Neural progenitor cell (in vitro differentiated cells): Measurements from ENCODE around the gene PPARA. TPM values are rescaled to one million over a fixed set of nuclear protein-coding genes. Genes with fewer than 3 reads are reported as not detected.

Experiments
- DNase-seq: peaks from one replicate; pipeline ENCODE4 v3.0.0-alpha.2; 2016; ENCODE audit warnings: low spot score
- H2AFZ ChIP-seq: fragments of 200-600 bp; sonication (generic); replicated peaks from 2 replicates; pipeline ENCODE4 v1.6.1; 2016; ENCODE audit warnings: antibody characterized with exemption
- H3F3A ChIP-seq: fragments of 200-600 bp; sonication (generic); 2 replicates; pipeline ENCODE4 v1.6.1; 2016; ENCODE audit warnings: antibody characterized with exemption, low read depth
- H3K27ac ChIP-seq: fragments of 200-600 bp; sonication (generic); 2 replicates; pipeline ENCODE4 v1.5.1; 2016; ENCODE audit warnings: mild to moderate bottlenecking
- H3K27me3 ChIP-seq: fragments of 200-600 bp; sonication (generic); 2 replicates; pipeline ENCODE4 v1.6.1; 2016; ENCODE audit warnings: mild to moderate bottlenecking, moderate library complexity
- H3K36me3 ChIP-seq: fragments of 200-600 bp; sonication (generic); 2 replicates; pipeline ENCODE4 v1.5.1; 2016
- H3K4me1 ChIP-seq: fragments of 200-600 bp; sonication (generic); 2 replicates; pipeline ENCODE4 v1.6.1; 2016; ENCODE audit warnings: mixed run types
- H3K4me2 ChIP-seq: fragments of 200-600 bp; sonication (generic); 2 replicates; pipeline ENCODE4 v1.6.1; 2016
- H3K4me3 ChIP-seq: fragments of 200-600 bp; sonication (generic); 2 replicates; pipeline ENCODE4 v1.5.1; 2016
- H3K79me2 ChIP-seq: fragments of 200-600 bp; sonication (generic); 2 replicates; pipeline ENCODE4 v1.6.1; 2016; ENCODE audit warnings: low read depth
- H3K9ac ChIP-seq: fragments of 200-600 bp; sonication (generic); 2 replicates; pipeline ENCODE4 v1.6.1; 2016
- H3K9me3 ChIP-seq: fragments of 200-600 bp; sonication (generic); 2 replicates; pipeline ENCODE4 v1.5.1; 2016; ENCODE audit warnings: low read depth
- H4K20me1 ChIP-seq: fragments of 200-600 bp; sonication (generic); 2 replicates; pipeline ENCODE4 v1.6.1; 2016; ENCODE audit warnings: low read depth
- H3K27ac Mint-ChIP-seq: 3 replicates; pipeline ENCODE4 v1.8.0; 2021; ENCODE audit warnings: mixed read lengths
- H3K27me3 Mint-ChIP-seq: 2 replicates; pipeline ENCODE4 v1.8.0; 2022; ENCODE audit warnings: low read depth, mild to moderate bottlenecking, inconsistent platforms, moderate library complexity, mixed read lengths; ENCODE audit not compliant: insufficient read depth
- H3K36me3 Mint-ChIP-seq: 3 replicates; pipeline ENCODE4 v1.8.0; 2021; ENCODE audit warnings: mixed read lengths
- H3K4me1 Mint-ChIP-seq: 3 replicates; pipeline ENCODE4 v1.8.0; 2021; ENCODE audit warnings: mixed read lengths
- H3K4me3 Mint-ChIP-seq: 3 replicates; pipeline ENCODE4 v1.8.0; 2021; ENCODE audit warnings: mild to moderate bottlenecking, moderate library complexity, mixed read lengths
- H3K9me3 Mint-ChIP-seq: 3 replicates; pipeline ENCODE4 v1.8.0; 2020; ENCODE audit warnings: mixed read lengths
- CTCF ChIP-seq: fragments of 200-600 bp; sonication (generic); IDR thresholded peaks from 2 replicates; pipeline ENCODE4 v1.5.1; 2017; ENCODE audit warnings: antibody characterized with exemption, mild to moderate bottlenecking
- EZH2 ChIP-seq: fragments of 200-600 bp; sonication (generic); IDR thresholded peaks from 2 replicates; pipeline ENCODE4 v1.6.1; 2017; ENCODE audit warnings: antibody characterized with exemption, mild to moderate bottlenecking, moderate library complexity
- EZH2phosphoT487 ChIP-seq: fragments of 200-600 bp; sonication (generic); IDR thresholded peaks from 2 replicates; pipeline ENCODE4 v1.6.1; 2017; ENCODE audit warnings: antibody characterized with exemption
- total RNA-seq: library from RNA; depleted of rRNA; stranded (reverse); fragments of >200 nt; gene quantifications from 2 replicates; pipeline ENCODE4 v1.2.3, GENCODE V29; 2015; ENCODE audit warnings: low replicate concordance

PPARA gene
- total RNA-seq, 1 donor from 2014 or later = 5.2 TPM

- no peaks in the 10 kb centered on the region for H3K27me3 ChIP-seq
- no peaks in the 10 kb centered on the region for H3K79me2 ChIP-seq
- no peak overlapping the region for H3K9ac ChIP-seq
- no peak for DNase-seq
- Mint-ChIP-seq H3K27ac (peak overlapping the region; percentile 19), H3K36me3 (no peaks in the 10 kb centered on the region), H3K4me3 (peak overlapping the region; percentile 55), H3K27me3 (peaks cover 5% of the 10 kb centered on the region), H3K9me3 (no peaks in the 10 kb centered on the region), H3K4me1 (no peaks in the 10 kb centered on the region)
- no peak overlapping the region for H3K27ac ChIP-seq
- H3K4me3 ChIP-seq = no peak overlapping the region
- no peaks in the 10 kb centered on the region for H3F3A ChIP-seq
- H2AFZ ChIP-seq = no peak overlapping the region
- no peaks in the 10 kb centered on the region for H3K9me3 ChIP-seq
- H3K4me1 ChIP-seq = no peaks in the 10 kb centered on the region
- no peaks in the 10 kb centered on the region for H3K36me3 ChIP-seq
- no peak overlapping the region for H3K4me2 ChIP-seq
- no peak for TF ChIP-seq EZH2
- TF ChIP-seq CTCF = no peak
- no peak for TF ChIP-seq EZH2phosphoT487
- no peaks in the 10 kb centered on the region for H4K20me1 ChIP-seq
Measured at GRCh38 chr22:46121523-46122287, 28.6 kb upstream of the PPARA start.

GRCh38 chr22:46122511-46122971 lies 27.8 kb upstream of the PPARA start:
- Histone ChIP-seq H3K4me2 (no peak overlapping the region), H3K27ac (no peak overlapping the region), H2AFZ (peak overlapping the region; percentile 89), H3K27me3 (no peaks in the 10 kb centered on the region), H3F3A (no peaks in the 10 kb centered on the region), H4K20me1 (no peaks in the 10 kb centered on the region), H3K79me2 (no peaks in the 10 kb centered on the region), H3K36me3 (no peaks in the 10 kb centered on the region), H3K9ac (no peak overlapping the region), H3K4me1 (no peaks in the 10 kb centered on the region), H3K9me3 (no peaks in the 10 kb centered on the region), H3K4me3 (no peak overlapping the region)
- TF ChIP-seq CTCF (peak; percentile 96), EZH2phosphoT487 (no peak)
- DNase-seq = peak; percentile 84
- Mint-ChIP-seq H3K9me3 (no peaks in the 10 kb centered on the region), H3K4me1 (no peaks in the 10 kb centered on the region), H3K27me3 (peaks cover 5% of the 10 kb centered on the region), H3K36me3 (no peaks in the 10 kb centered on the region), H3K27ac (no peak overlapping the region), H3K4me3 (no peak overlapping the region)

- no peak overlapping the region for H2AFZ ChIP-seq
- H3K36me3 Mint-ChIP-seq = no peaks in the 10 kb centered on the region
- H3K36me3 ChIP-seq = no peaks in the 10 kb centered on the region
Measured at GRCh38 chr22:46122980-46123693, 27.2 kb upstream of the PPARA start.

More at GRCh38 chr22:46122980-46123693, 27.2 kb upstream of the PPARA start:
- Mint-ChIP-seq H3K4me3 (no peak overlapping the region), H3K27me3 (peaks cover 5% of the 10 kb centered on the region), H3K9me3 (no peaks in the 10 kb centered on the region), H3K27ac (no peak overlapping the region), H3K4me1 (no peaks in the 10 kb centered on the region)
- Histone ChIP-seq H3K9ac (no peak overlapping the region), H3K4me2 (no peak overlapping the region), H3K79me2 (no peaks in the 10 kb centered on the region), H3F3A (no peaks in the 10 kb centered on the region), H3K27me3 (no peaks in the 10 kb centered on the region), H3K4me1 (no peaks in the 10 kb centered on the region), H3K27ac (no peak overlapping the region), H4K20me1 (no peaks in the 10 kb centered on the region), H3K4me3 (no peak overlapping the region), H3K9me3 (no peaks in the 10 kb centered on the region)
- TF ChIP-seq EZH2phosphoT487 (no peak), CTCF (no peak), EZH2 (no peak)
- no peak for DNase-seq
